Stomach (tissue), 9 donors: ENCODE results near the gene SACM1L. TPM values are rescaled to one million over a fixed set of nuclear protein-coding genes. Genes with fewer than 3 reads are reported as not detected.

Experiments used
- DNase-seq, 2 donors: peaks; one replicate each; pipeline versions ENCODE4 v3.0.0 to v3.0.0-alpha.2; 2013 to 2019
- H3K27ac ChIP-seq, 5 donors: fragments of 200-600 bp in 4 of 5; sonication (generic) in 4 of 5; one replicate each; pipeline ENCODE4 v1.5.1; 2013 to 2019; ENCODE audit warnings: mild to moderate bottlenecking in 1 of 5, moderate library complexity in 1 of 5
- H3K27me3 ChIP-seq, 3 donors: fragments of 200-600 bp; sonication (generic); one replicate each; pipeline ENCODE4 v1.5.1; 2017 to 2019; ENCODE audit warnings: mixed run types in 1 of 3
- H3K36me3 ChIP-seq, 4 donors: fragments of 200-600 bp; sonication (generic); 1 replicate in 3 of 4; 2 replicates in 1 of 4; pipeline ENCODE4 v1.5.1; 2016 to 2019
- H3K4me1 ChIP-seq, 4 donors: fragments of 200-600 bp; sonication (generic); one replicate each; pipeline ENCODE4 v1.5.1; 2016 to 2019
- H3K4me3 ChIP-seq, 4 donors: fragments of 200-600 bp; sonication (generic) in 3 of 4; one replicate each; pipeline ENCODE4 v1.5.1; 2016 to 2019; ENCODE audit warnings: mild to moderate bottlenecking in 1 of 4
- H3K9me3 ChIP-seq, 4 donors: fragments of 200-600 bp; sonication (generic); one replicate each; pipeline ENCODE4 v1.5.1; 2016 to 2019
- CTCF ChIP-seq, 7 experiments: fragments of 450-650 bp in 4 of 7; fragments of 200-600 bp in 3 of 7; sonication (generic) in 3 of 7; IDR thresholded peaks; one replicate each; pipeline ENCODE4 v1.5.1; 2016 to 2019; ENCODE audit warnings: antibody characterized with exemption in 7 of 7, control low read depth in 2 of 7, mild to moderate bottlenecking in 1 of 7
- EP300 ChIP-seq: sonication (generic); formaldehyde crosslinking; IDR thresholded peaks from one replicate; pipeline ENCODE4 v1.6.1; 2017; ENCODE audit warnings: antibody characterized with exemption
- POLR2A ChIP-seq, 4 donors: fragments of 450-650 bp; IDR thresholded peaks; one replicate each; pipeline ENCODE4 v1.6.1; 2016; ENCODE audit warnings: antibody characterized with exemption in 4 of 4, control low read depth in 2 of 4, mild to moderate bottlenecking in 1 of 4, moderate library complexity in 1 of 4
- POLR2AphosphoS5 ChIP-seq, 3 donors: sonication (generic); formaldehyde crosslinking; IDR thresholded peaks; one replicate each; pipeline ENCODE4 v1.6.1; 2016; ENCODE audit warnings: antibody characterized with exemption in 3 of 3
- WGBS, 5 donors: extraction: QIAGEN DNeasy Blood & Tissue Kit in 3 of 5; methylation state at CpG; one replicate each; pipeline versions ENCODE4 v1.1.5 to v1.1.7; 2013 to 2018; 5-methylcytosine and 5-hydroxymethylcytosine counted together
- intact Hi-C: fragments of 100-400 bp; cut with DNase I; formaldehyde crosslinking; loops from one replicate; pipeline ENCODE4 v1.15.1; 2023; ENCODE audit warnings: low total_unique reads
- polyA plus RNA-seq, 3 donors: library from polyadenylated mRNA; stranded (reverse); fragments of 200-250 nt; gene quantifications; one replicate each; pipeline ENCODE4 v1.2.3, GENCODE V29; 2013
- total RNA-seq, 5 donors: library from RNA; depleted of rRNA; stranded (reverse); fragments of >200 nt; gene quantifications; one replicate each; pipeline versions ENCODE4 v1.1.0 to v1.2.3, GENCODE V29; 2014 to 2016
- donor health status: healthy with polysubstance abuse.
- donor health status: Bipolar disorder and iron deficiency.
- donor health status: healthy.

The SACM1L gene
- total and polyA plus RNA-seq, 8 donors = 9.8 to 118 (median 30.8) TPM

- Histone ChIP-seq H3K27me3 (no peaks in the 10 kb centered on the region), H3K9me3 (peaks cover 0 to 5% (median 0%) of the 10 kb centered on the region in 4 donors), H3K4me3 (no peak overlapping the region), H3K4me1 (peaks cover 0 to 10% (median 4%) of the 10 kb centered on the region in 4 donors), H3K27ac (no peak overlapping the region), H3K36me3 (no peaks in the 10 kb centered on the region)
- no peak for DNase-seq
- intact Hi-C loops = no loop called here
- WGBS, 5 donors = 84 to 92% (median 87%) methylated on average over 3 of the region's 3 CpGs
- no peak for TF ChIP-seq POLR2AphosphoS5 (IDR thresholded peaks at IDR 0.05)
Observed at GRCh38 chr3:45783667-45784066, 94.5 kb downstream of the SACM1L start.

GRCh38 chr3:45785605-45786150 is 96.5 kb downstream of the SACM1L start:
- DNase-seq = peak in 1 of 2 donors; percentile 14
- TF ChIP-seq CTCF (IDR thresholded peaks at IDR 0.05) (no peak), POLR2A (IDR thresholded peaks at IDR 0.05) (no peak), EP300 (no peak), POLR2AphosphoS5 (IDR thresholded peaks at IDR 0.05) (no peak)
- no peak overlapping the region for H3K27ac ChIP-seq
- intact Hi-C loops = no loop called here
- H3K27me3 ChIP-seq = no peaks in the 10 kb centered on the region
- H3K36me3 ChIP-seq = no peaks in the 10 kb centered on the region
- H3K9me3 ChIP-seq = peaks cover 8 to 14% (median 9%) of the 10 kb centered on the region in 4 donors
- no peak overlapping the region for H3K4me3 ChIP-seq
- WGBS, 5 donors = 76 to 86% (median 82%) methylated on average over 3 of the region's 3 CpGs
- H3K4me1 ChIP-seq = peaks cover 0 to 1% (median 0%) of the 10 kb centered on the region in 4 donors

- Histone ChIP-seq H3K27ac (no peak overlapping the region), H3K4me3 (no peak overlapping the region), H3K4me1 (no peaks in the 10 kb centered on the region), H3K36me3 (no peaks in the 10 kb centered on the region), H3K9me3 (peaks cover 8 to 14% (median 9%) of the 10 kb centered on the region in 4 donors), H3K27me3 (no peaks in the 10 kb centered on the region)
- 63 to 94% (median 85%) methylated on average over 4 of the region's 4 CpGs for WGBS, 5 donors
- no peak for TF ChIP-seq POLR2AphosphoS5 (IDR thresholded peaks at IDR 0.05)
- TF ChIP-seq EP300 = no peak
- TF ChIP-seq CTCF (IDR thresholded peaks at IDR 0.05) = no peak
- TF ChIP-seq POLR2A (IDR thresholded peaks at IDR 0.05) = no peak
- peak in 1 of 2 donors; percentile 8 for DNase-seq
- intact Hi-C loops = no loop called here
Observed at GRCh38 chr3:45786801-45787495, 97.8 kb downstream of the SACM1L start.

- intact Hi-C loops = no loop called here
- TF ChIP-seq POLR2AphosphoS5 (IDR thresholded peaks at IDR 0.05) (no peak), CTCF (IDR thresholded peaks at IDR 0.05) (no peak), POLR2A (IDR thresholded peaks at IDR 0.05) (no peak), EP300 (no peak)
- 92 to 100% (median 96%) methylated on average over 2 of the region's 2 CpGs for WGBS, 5 donors
- H3K4me3 ChIP-seq = no peak overlapping the region
- no peaks in the 10 kb centered on the region for H3K4me1 ChIP-seq
- no peaks in the 10 kb centered on the region for H3K36me3 ChIP-seq
- peaks cover 8 to 14% (median 9%) of the 10 kb centered on the region in 4 donors for H3K9me3 ChIP-seq
- no peak overlapping the region for H3K27ac ChIP-seq
- H3K27me3 ChIP-seq = no peaks in the 10 kb centered on the region
- DNase-seq = peak in 1 of 2 donors; percentile 3
Observed at GRCh38 chr3:45787551-45787950, 98.4 kb downstream of the SACM1L start.
